8988T (cell line): Measurements from ENCODE around the gene CTDSP2.
"Not testable (repeated sequence)": the region's sequence is repeated elsewhere in the genome, so short reads cannot be mapped to it uniquely, and the experiment has no call there.

Source experiments
- DNase-seq: peaks from one replicate; pipeline ENCODE4 v3.0.0; 2011

The CTDSP2 gene

GRCh38 chr12:57846577-57847319 is at the start of gene CTDSP2:
Gene CTDSP2, minus strand, starts transcription at chr12:57846729. Its CDS starts 294 bp downstream, at chr12:57846435.
- peak; percentile 99 for DNase-seq

GRCh38 chr12:57896115-57896433 is 49.5 kb upstream of the CTDSP2 start:
- no peak for DNase-seq

GRCh38 chr12:57895389-57896114 is 49.0 kb upstream of the CTDSP2 start:
- no peak for DNase-seq

- no peak for DNase-seq
These were observed 48.1 kb upstream of the CTDSP2 start for GRCh38 chr12:57894399-57895292.

- DNase-seq, result no peak
These were observed 47.2 kb upstream of the CTDSP2 start for GRCh38 chr12:57893431-57894353.

GRCh38 chr12:57892232-57892972 is 45.9 kb upstream of the CTDSP2 start:
- no peak for DNase-seq

GRCh38 chr12:57891542-57892228 is 45.2 kb upstream of the CTDSP2 start:
- no peak for DNase-seq

- no peak for DNase-seq
These were observed 43.9 kb upstream of the CTDSP2 start for GRCh38 chr12:57890191-57891115.

- no peak for DNase-seq
These were observed 43.0 kb upstream of the CTDSP2 start for GRCh38 chr12:57889500-57889989.

GRCh38 chr12:57888409-57889157 is 42.1 kb upstream of the CTDSP2 start:
- DNase-seq, result no peak

GRCh38 chr12:57887631-57888408 is 41.3 kb upstream of the CTDSP2 start:
- no peak for DNase-seq

GRCh38 chr12:57886964-57887363 is 40.4 kb upstream of the CTDSP2 start:
- DNase-seq, result not testable (repeated sequence)

GRCh38 chr12:57886542-57886941 is 40.0 kb upstream of the CTDSP2 start:
- DNase-seq, result no peak

GRCh38 chr12:57885207-57885606 is 38.7 kb upstream of the CTDSP2 start:
- DNase-seq, result no peak

- no peak for DNase-seq
These were observed 37.2 kb upstream of the CTDSP2 start for GRCh38 chr12:57883700-57884099.

- no peak for DNase-seq
These were observed 36.5 kb upstream of the CTDSP2 start for GRCh38 chr12:57883057-57883456.

GRCh38 chr12:57882575-57882974 is 36.0 kb upstream of the CTDSP2 start:
- DNase-seq, result no peak

- DNase-seq, result no peak
These were observed 34.9 kb upstream of the CTDSP2 start for GRCh38 chr12:57881475-57881874.
